ENCODE measurements around the gene SVOP.

DNA sequence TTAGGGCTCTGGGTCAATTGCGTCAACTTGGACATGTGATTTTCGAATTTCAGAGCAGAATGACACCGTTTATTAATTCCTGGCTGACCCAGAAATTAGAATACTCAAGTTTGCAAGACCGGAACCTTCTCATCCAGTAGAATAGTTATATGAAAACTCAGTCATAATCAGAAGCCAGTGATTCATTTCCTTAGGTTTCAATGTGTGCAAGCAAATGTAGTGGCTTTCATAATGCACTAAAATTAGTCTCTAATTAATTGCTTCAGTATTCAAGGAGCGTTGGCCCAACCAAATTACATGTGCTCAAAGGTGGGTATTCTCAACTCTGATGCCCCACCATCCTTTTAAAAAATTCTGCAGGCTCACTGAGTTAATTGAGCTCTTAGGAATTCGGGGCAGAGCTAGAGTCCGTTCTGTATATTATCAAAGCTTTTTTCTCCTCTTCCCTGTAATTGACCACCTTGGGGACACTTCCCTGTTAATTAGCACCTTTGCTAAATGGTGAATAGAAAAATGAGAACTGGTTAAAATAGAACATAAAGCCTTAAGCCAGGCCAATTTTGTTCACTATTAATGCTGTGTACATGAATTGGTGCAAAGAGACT, 85.6 kb downstream of the SVOP start:
- TF ChIP-seq, protein P1, sequence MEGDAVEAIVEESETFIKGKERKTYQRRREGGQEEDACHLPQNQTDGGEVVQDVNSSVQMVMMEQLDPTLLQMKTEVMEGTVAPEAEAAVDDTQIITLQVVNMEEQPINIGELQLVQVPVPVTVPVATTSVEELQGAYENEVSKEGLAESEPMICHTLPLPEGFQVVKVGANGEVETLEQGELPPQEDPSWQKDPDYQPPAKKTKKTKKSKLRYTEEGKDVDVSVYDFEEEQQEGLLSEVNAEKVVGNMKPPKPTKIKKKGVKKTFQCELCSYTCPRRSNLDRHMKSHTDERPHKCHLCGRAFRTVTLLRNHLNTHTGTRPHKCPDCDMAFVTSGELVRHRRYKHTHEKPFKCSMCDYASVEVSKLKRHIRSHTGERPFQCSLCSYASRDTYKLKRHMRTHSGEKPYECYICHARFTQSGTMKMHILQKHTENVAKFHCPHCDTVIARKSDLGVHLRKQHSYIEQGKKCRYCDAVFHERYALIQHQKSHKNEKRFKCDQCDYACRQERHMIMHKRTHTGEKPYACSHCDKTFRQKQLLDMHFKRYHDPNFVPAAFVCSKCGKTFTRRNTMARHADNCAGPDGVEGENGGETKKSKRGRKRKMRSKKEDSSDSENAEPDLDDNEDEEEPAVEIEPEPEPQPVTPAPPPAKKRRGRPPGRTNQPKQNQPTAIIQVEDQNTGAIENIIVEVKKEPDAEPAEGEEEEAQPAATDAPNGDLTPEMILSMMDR (IDR thresholded peaks at IDR 0.05): no peak
- no peak for TF ChIP-seq POLR2A (IDR thresholded peaks at IDR 0.05)
